ENCODE results near the gene RBP3. TPM values are rescaled to one million over a fixed set of nuclear protein-coding genes. Genes with fewer than 3 reads are reported as not detected.
A peak's percentile ranks its signal among the peaks of the same experiment; 100 is the strongest.
"Not testable (repeated sequence)": the region's sequence is repeated elsewhere in the genome, so short reads cannot be mapped to it uniquely, and the experiment has no call there.

The RBP3 gene
- total RNA-seq, 1 donor from 2014 or later = not detected

DNA sequence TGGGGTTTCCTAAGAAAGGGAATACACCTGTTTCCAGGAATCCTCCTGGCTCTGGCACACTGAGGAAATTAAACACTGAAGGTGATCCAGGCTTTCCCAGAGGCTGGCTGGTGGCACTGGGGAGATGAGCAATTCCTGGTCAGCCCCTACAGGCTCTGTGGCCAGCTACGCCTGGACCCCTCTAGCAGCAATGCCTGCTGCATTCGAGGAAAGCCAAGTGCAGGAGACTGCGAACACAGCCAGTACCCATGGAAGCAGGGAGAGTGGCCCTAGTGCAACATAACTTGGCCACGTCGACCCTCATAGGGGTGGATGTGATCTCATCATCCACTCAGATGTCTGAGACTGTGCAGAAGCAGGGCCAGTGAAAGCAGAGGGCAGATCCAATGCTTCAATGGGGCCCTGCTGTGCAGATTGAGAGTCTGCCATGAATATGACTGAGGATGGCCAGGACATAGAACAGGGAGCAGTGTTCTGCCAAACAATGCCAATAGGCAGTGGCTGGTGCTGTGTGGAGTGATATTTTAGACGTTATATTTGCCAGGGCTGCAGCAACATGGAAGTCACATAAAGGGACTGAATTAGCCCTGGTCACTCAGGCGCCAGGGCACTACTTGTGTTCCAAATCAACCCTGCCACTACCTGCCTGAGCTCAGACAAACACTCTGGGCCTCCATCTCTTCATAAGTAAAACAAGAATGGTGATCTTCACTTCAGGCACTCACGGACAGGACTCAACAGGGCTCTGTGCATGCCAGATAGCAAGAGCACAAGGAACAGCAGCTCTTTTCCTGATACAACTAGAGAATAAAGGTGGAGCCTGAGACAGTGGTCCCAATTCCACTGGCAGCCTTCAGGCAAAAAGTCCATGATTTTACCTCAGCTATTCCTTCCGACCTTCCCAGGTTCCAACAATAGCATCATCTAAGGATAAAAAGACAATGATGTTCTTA lies 33.5 kb downstream of the RBP3 start:
- DNase-seq (ENCODE audit: low spot score) = no peak
- intact Hi-C loops (cut with DNase I) = no loop called here
- no peak for ATAC-seq

DNA sequence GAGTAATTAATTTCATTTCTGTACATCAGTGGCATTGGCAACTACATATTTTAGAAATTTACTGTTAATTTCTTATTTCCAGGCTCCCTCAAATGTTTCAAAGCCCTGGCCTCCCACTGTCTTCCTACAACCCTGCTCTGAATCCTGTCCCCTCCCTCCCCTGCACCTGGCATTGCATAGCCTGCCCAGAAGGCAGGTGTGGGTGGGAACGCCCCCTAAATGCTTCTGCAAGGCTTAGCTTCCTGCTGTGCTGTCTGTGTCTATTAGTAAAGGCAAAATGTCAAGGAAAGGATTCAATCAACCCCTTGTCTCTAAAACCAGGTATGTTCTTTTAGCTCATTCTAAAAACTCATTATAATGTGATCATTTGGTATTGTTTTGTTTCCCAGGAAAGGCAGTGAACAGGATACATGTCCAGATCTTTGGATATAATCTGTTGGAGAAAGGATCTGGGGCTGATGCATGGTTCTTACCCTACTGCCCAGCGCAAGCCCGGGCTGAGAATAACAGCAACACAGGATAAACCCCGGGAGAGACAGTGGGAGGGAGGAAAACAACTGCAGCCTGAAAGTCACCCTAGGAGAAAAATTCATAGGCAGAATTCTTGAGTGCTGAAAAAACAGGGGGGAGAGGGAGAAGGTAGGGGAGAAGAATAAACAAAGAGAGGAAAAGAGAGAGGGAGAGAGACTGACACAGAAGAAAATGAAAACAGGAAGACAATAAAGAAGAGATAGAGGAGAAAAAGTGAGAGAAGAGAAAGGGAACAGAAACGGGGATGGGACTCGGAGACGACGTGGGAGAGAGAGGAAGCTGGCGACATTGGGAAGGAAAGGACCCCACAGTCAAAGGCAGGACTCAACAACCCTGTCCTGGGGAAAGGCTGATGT lies 35.3 kb downstream of the RBP3 start:
- intact Hi-C loops (cut with DNase I) = no loop called here
- DNase-seq (ENCODE audit: low spot score) = no peak
- ATAC-seq = no peak

DNA sequence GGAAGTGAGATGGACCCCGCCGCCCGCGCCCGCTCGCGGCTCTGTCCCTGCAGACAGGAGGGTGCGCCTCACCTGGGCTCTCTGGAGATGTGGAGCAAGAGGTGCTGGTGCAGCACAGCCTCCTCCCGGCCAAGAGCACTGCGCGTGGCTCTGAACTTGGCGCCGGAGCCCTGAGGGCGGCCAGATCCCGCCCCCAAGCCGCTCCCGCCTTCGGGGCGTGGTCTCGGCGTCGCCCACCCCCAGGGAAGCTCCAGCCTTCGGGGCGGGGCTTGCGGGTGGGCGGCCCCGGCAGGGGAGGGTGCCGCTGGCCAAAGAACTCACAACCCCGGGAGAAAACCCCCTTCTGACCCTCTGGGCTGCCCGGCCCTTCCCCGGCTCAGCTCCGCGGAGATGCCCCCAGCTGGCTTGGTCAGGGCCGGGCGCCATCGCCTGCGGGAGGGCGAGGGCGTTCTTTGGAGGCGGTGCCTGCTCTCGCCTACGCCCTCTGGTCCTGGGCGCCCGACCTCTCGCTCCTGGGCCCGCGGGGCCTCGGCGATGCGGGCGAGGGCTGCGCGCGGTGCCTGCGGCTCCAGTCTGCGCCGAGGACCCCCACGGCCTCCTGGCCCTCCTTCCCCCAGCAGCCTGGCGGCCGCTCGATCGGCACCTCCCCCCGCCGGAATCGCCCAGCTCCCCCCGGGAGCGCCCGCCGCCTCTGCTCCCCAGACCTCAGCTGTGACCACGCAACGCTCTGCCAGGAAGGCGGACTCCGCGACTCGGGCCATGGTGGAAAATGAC lies 36.2 kb downstream of the RBP3 start, which contains the start of gene ZNF488:
TSS of gene ZNF488 (minus strand) at position 146 of the 774 bp plus-strand sequence. CDS start 15,464 bp downstream, outside the sequence.
- ATAC-seq = peak; percentile 99
- peak; percentile 91 for DNase-seq (ENCODE audit: low spot score)
- intact Hi-C loops (cut with DNase I) = no loop called here

DNA sequence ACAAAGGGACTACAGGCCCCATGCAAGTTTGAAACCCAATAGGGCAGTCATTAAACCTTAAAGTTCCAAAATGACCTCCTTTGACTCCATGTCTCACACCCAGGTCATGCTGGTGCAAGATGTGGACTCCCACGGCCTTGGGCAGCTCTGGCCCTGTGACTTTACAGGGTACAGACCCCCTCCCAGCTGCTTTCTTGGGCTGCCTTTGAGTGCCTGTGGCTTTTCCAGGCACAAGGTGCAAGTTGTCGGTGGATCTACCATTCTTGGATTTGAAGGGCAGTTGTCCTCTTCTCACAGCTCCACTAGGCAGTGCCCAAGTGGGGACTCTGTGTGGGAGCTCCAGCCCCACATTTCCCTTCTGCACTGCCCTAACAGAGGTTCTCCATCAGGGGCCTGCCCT lies 37.9 kb downstream of the RBP3 start:
- intact Hi-C loops (cut with DNase I); DNase-seq (ENCODE audit: low spot score); ATAC-seq: not testable (repeated sequence)

DNA sequence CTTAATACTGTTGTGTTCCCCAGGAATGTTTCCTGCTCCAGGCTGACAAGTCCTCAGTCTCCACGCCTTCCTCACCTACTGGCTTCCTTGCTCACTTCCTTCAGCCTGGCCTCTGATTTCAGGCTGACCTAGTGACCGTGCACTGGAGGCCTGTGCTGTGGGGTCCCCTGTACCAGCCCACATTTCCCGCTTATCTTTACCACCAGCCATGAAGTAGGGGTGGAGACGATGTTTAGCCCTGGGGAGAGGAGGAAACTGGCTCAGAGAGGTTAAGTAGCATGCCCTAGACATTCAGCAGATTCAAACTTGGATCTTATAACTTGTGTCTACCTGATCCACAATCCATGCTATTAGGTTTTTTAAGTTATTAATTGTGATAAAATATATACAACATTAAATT lies 40.7 kb downstream of the RBP3 start:
- DNase-seq (ENCODE audit: low spot score) (no peak), ATAC-seq (no peak)
- intact Hi-C loops (cut with DNase I) = no loop called here

DNA sequence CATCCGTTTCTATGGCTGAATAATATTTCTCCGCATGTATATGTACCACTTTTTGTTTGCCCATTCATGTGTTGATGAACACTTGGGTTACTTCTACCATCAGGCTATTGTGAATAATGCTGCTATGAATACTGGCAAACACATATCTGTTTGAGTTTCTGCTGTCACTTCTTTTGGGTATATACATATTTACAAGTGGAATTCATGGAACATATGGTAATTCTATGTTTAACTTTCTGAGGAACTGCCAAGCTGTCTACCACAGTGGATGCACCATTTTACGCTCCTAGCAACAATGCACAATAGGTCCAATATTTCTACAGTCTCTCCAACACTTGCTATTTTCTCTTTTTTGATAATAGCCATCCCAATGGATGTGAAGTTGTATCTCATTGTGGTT lies 41.5 kb downstream of the RBP3 start:
- DNase-seq (ENCODE audit: low spot score) = no peak
- intact Hi-C loops (cut with DNase I) = no loop called here
- no peak for ATAC-seq

DNA sequence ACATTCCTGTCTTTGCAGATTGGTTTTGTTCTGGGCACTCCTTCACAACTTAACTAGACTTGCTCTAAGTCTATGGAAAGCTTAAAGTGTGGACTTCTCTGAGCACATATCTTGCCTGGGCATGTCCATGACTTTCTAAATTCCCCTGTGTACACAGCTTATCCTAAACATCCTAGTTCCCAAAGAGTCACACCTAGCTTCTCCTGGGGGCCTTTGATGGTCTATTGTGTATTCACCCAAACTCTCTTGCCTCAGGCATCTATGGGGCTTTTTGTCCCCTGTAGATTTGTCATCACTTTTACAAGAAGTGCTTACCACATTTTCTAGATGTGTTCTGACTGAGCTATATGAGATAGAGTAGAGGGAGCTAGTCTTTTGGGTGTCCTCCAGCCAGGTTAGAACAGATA lies 48.2 kb downstream of the RBP3 start:
- ATAC-seq (no peak), DNase-seq (ENCODE audit: low spot score) (no peak)
- intact Hi-C loops (cut with DNase I) = no loop called here

DNA sequence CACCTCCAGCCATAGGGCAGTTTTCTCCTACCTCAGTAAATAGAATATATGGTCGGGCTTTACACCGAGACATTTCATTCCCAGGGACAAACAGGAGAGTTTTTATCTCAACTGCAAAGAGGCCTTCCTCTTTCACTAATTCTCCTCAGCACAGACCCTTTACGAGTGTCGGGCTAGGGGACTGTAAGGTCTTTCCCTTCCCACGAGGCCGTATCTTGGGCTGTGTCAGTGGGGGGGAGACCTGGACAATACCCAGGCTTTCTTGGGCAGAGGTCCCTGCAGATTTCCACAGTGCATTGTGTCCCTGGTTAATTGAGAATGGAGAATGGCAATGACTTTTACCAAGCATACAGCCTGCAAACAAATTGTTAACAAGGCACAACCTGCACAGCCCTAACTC lies 49.1 kb downstream of the RBP3 start:
- ATAC-seq = no peak
- intact Hi-C loops (cut with DNase I) = no loop called here
- DNase-seq (ENCODE audit: low spot score) = no peak

DNA sequence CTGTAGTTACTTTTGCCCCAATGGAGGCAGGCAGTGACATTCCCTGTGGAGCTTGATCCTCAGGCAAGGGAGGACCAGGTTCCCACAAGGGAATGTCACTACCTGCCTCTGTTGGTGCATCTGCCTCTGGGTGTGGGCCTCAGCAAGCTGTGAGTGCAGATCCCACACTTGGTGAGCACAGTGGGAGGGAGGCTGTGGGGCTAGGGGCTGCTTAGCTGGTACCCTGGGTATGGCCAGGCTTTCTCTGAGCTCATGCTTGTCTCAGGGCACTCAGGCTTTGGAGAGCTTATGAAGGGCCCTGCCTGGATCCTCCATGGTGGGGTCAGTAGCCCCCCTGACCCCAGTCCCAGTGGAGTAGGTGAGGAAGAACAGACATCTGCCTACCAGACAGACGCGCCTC lies 52.1 kb downstream of the RBP3 start:
- no peak for DNase-seq (ENCODE audit: low spot score)
- ATAC-seq = no peak
- intact Hi-C loops (cut with DNase I) = no loop called here

DNA sequence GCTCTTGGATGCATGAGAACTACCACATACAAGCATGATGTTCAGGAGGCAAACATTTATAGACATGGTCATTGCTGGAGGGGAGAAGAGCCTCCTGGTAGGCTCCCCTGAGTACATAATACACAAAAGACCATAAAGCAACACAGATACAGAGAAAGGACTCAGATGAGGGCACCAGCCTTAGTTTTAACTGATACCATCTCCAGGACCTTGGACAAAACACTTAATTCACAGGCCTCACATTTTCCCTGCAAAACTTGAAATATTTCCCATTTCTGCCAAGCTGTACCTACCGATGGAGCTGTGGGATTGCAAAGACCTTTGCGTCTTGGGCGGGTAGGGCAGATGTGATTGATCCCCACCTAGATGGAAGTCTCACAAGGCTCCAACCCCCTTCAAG lies 52.6 kb downstream of the RBP3 start:
- intact Hi-C loops (cut with DNase I) = no loop called here
- ATAC-seq (no peak), DNase-seq (ENCODE audit: low spot score) (no peak)

DNA sequence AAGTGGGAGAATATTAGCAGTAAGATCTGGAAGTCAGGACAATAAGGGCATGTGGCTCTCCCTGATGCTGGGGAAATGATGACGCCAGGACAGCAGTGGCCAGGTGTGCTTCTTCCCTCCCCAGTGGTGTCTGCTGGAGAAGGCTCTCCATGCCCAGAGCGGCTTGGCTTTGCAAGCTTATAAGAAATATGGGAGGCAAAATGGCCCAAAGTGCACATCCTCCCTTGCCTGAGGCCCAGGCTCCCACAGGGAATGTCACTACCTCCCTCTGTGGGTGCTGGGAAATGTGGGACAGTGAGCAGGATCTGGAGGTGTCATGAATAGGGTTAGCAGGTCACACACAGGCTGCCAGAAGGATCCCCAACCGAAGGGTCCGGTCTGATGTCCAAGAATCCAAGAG lies 53.0 kb downstream of the RBP3 start:
- DNase-seq (ENCODE audit: low spot score) = no peak

DNA sequence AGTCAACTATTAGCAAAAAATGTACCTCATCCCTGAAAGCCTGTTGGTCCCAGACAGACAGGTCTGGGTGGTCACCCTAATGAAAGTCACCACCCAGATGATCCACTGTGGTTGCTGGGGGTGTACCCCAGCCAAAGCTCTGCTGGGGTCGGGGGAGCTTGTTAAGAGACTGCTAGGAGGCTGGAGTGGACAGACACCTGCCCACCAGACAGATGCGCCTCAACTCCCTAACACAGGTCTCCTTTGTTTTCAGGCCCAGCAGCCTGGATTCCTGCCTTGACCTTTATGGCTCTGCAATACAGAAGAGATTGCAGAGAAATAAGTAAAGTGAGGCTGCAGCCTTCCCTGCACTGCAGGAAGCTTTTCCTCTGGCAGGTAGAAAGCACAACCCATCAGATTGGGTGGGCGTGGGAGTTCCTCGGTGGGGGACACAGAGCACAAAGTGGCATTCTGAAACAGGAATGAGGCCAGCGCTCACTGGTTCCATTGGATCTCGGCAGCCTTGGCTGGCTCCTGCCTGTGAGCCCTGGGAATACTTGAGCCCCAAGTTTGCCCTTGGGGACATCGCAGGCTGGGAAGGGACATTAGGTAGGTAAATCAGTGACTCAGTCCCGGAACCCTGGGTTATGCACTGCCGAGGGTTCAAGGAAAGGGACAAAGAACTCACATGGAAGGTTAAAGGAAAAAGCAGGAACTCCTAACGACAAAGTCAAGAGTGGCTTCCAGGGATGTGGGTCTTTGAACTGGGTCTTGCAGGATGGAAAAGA lies 53.9 kb downstream of the RBP3 start:
- no peak for DNase-seq (ENCODE audit: low spot score)
- ATAC-seq = peak; percentile 14
- intact Hi-C loops (cut with DNase I) = no loop called here

More for the DNA sequence above, 53.0 kb downstream of the RBP3 start:
- intact Hi-C loops (cut with DNase I) = no loop called here
- ATAC-seq = no peak

DNA sequence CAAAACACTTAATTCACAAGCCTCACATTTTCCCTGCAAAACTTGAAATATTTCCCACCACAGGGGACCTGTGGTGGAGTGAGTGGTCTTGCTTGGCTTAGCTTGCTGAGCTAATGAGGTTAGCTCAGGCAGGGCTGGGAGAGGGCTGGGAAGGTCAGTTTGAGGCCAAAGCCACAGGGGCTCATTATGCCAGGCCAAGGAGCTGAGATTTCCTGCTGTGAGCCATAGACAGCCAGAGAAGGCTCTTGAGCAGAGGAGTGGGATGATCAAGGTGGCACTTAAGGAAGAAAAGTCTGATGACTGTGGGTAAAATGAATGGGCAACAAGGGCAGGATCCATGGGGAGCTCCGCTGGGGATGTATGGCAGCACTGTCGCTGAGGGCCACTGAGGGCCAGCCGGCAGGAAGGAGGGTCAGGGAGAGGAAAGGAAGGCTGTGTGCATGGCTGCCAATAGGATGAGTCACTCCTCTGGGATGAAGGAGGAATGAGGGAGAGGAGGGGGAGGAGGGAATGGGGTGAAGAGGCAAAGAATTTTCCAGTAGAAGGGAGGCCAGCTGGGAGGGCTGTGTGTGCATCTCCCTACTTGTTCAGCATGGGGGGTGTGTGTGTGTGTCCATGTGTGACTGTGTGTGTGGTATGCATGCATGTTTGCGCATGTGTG lies 54.6 kb downstream of the RBP3 start:
- intact Hi-C loops (cut with DNase I) = no loop called here
- ATAC-seq = peak; percentile 94

DNA sequence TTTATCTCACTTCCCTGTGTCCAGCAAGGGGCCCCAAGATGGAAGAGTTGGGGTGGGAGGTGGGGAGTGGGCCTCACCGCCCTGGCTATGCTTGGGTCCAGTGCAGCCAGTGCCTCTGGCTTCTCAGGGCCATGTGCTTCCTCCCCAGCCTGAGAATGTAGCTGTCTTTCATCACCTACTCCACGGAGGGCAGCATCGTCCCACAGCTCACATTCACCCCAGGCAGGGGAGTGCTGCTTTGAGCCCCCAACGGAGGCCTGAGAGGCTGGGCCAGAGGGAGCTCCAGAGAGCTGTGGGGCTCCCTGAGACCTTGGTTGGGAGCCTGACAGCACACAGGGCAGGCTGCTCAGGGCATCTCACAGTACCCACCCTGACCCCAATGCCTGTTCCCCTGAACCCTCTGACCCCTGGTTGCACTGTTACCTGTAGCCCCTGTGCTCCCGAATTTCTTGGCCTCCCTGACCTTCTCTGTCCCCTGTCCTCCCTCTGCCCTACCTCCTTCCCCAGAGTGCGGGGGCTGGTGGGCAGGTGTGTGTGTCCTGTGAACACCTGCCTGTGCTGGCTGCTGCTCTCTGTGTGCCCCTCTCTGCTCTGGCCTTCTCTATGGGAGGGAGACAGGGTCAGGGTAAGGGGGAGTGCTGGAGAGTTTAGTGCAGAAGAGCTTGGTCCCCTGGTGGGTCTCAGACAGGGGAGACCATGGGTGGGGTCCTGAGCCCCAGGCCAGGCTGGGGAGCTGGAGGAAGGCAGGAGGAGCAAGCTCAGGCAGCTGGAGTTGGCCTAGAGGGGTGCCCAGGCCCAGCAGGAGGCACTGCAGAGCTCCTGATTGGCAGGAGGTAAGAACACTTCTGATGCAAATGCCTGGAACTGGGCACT lies 55.5 kb downstream of the RBP3 start:
- ATAC-seq = peak; percentile 46
- intact Hi-C loops (cut with DNase I) = no loop called here

More for the DNA sequence above, 54.6 kb downstream of the RBP3 start:
- DNase-seq (ENCODE audit: low spot score) = peak; percentile 76

DNA sequence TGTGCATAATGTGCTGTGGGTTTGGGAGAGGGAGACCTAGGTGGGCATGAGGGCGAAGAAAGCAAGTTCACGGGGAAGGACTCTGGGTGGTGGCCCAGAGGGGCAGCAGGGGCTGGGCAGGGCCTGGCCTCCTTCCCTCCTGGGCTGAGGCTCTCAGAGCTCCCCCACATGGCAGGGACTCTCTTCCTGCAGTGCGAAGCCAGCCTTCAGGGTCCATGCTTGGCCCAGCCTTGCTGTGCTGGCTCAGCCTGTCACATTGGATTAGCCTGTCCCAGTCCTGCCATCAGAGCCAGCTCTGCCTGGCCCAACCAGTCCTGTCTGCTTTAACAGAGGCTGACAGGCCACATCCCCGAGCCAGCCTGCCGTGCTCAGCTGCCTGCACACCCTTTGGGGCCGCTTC lies 56.3 kb downstream of the RBP3 start:
- intact Hi-C loops (cut with DNase I) = no loop called here
- no peak for DNase-seq (ENCODE audit: low spot score)
- no peak for ATAC-seq

More for the DNA sequence above, 55.5 kb downstream of the RBP3 start:
- DNase-seq (ENCODE audit: low spot score) = no peak

DNA sequence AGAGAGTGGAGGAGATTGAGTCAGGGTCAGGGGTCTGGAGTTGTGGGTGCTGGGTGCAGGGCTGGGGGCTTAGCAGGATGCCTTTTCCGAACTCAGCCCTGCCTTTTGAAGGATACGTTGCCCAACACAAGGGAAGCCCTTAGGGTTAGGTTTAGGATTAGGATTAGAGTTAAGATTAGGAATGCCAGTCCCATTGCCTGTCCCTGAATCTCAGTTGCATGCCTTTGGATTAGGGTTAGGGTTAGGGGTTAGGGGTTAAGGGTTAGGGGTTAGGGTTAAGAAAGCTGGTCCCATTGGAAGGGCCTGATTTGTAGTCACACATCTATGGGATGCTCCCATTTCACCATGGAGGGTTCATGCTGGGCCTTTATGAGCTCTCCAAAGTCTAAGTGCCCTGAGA lies 56.8 kb downstream of the RBP3 start:
- ATAC-seq (no peak), DNase-seq (ENCODE audit: low spot score) (no peak)
- intact Hi-C loops (cut with DNase I) = no loop called here

Data from sciatic nerve (tissue), 2 donors.